Type B pancreatic cell (in vitro differentiated cells): ENCODE measurements around the gene GTF3C1. TPM values are rescaled to one million over a fixed set of nuclear protein-coding genes. Genes with fewer than 3 reads are reported as not detected.

Experiments
- DNase-seq: peaks from one replicate; pipeline ENCODE4 v3.0.0; 2021; ENCODE audit warnings: mixed read lengths; ENCODE audit not compliant: unreplicated experiment; ENCODE audit errors: extremely low spot score
- H3K27ac Mint-ChIP-seq: 2 replicates; pipeline ENCODE4 v1.8.0; 2021; ENCODE audit warnings: mild to moderate bottlenecking, mixed read lengths
- H3K27me3 Mint-ChIP-seq: 2 replicates; pipeline ENCODE4 v1.8.0; 2021; ENCODE audit warnings: mixed read lengths
- H3K36me3 Mint-ChIP-seq: 2 replicates; pipeline ENCODE4 v1.8.0; 2021; ENCODE audit warnings: mixed read lengths
- H3K4me1 Mint-ChIP-seq: one replicate; pipeline ENCODE4 v1.8.0; 2021; ENCODE audit warnings: mixed read lengths; ENCODE audit not compliant: unreplicated experiment
- H3K4me3 Mint-ChIP-seq: 2 replicates; pipeline ENCODE4 v1.8.0; 2021; ENCODE audit warnings: mild to moderate bottlenecking, mixed read lengths
- H3K9me3 Mint-ChIP-seq: 2 replicates; pipeline ENCODE4 v1.8.0; 2021; ENCODE audit warnings: mixed read lengths
- total RNA-seq: library from RNA; stranded (reverse); gene quantifications from 2 replicates; pipeline ENCODE4 v1.2.1, GENCODE V29; 2021; ENCODE audit warnings: low replicate concordance
- TF ChIP-seq, protein P1 (sequence below): fragments of 200-600 bp; sonication (generic); conservative IDR thresholded peaks from 2 replicates; pipeline ENCODE4 v1.5.0; 2021; ENCODE audit warnings: antibody characterized with exemption, mild to moderate bottlenecking

The GTF3C1 gene
- total RNA-seq, 1 donor from 2014 or later: 94.5 TPM

DNA sequence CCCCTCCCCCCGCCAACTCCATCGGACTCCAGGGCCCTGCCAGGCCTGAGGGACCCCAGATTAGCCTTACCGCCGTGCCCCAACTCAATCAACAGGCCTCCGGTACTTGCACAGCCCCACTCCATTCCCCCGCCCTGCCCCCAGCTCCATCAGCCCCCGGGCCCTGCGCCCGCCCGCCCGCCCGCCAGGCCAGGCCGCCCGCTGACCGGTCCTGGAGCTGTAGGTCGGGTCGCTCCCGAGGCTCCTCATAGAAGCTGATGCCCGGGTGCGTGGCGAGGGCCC, 308 bp downstream of the GTF3C1 start:
- H3K36me3 Mint-ChIP-seq: peaks cover 14% of the 10 kb centered on the region

GRCh38 chr16:27547851-27548250, 1.9 kb downstream of the GTF3C1 start:
- H3K27me3 Mint-ChIP-seq: no peaks in the 10 kb centered on the region
- TF ChIP-seq, protein P1, sequence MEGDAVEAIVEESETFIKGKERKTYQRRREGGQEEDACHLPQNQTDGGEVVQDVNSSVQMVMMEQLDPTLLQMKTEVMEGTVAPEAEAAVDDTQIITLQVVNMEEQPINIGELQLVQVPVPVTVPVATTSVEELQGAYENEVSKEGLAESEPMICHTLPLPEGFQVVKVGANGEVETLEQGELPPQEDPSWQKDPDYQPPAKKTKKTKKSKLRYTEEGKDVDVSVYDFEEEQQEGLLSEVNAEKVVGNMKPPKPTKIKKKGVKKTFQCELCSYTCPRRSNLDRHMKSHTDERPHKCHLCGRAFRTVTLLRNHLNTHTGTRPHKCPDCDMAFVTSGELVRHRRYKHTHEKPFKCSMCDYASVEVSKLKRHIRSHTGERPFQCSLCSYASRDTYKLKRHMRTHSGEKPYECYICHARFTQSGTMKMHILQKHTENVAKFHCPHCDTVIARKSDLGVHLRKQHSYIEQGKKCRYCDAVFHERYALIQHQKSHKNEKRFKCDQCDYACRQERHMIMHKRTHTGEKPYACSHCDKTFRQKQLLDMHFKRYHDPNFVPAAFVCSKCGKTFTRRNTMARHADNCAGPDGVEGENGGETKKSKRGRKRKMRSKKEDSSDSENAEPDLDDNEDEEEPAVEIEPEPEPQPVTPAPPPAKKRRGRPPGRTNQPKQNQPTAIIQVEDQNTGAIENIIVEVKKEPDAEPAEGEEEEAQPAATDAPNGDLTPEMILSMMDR: no peak
- H3K4me1 Mint-ChIP-seq: peaks cover 26% of the 10 kb centered on the region
- peaks cover 21% of the 10 kb centered on the region for H3K36me3 Mint-ChIP-seq
- no peak for DNase-seq
- no peak overlapping the region for H3K27ac Mint-ChIP-seq
- no peaks in the 10 kb centered on the region for H3K9me3 Mint-ChIP-seq
- H3K4me3 Mint-ChIP-seq: peak overlapping the region; percentile 99

More for the DNA sequence above, 308 bp downstream of the GTF3C1 start:
- no peak for DNase-seq
- H3K4me1 Mint-ChIP-seq: peaks cover 26% of the 10 kb centered on the region
- TF ChIP-seq, protein P1: no peak
- no peaks in the 10 kb centered on the region for H3K27me3 Mint-ChIP-seq
- no peaks in the 10 kb centered on the region for H3K9me3 Mint-ChIP-seq
- H3K4me3 Mint-ChIP-seq: peak overlapping the region; percentile 99
- H3K27ac Mint-ChIP-seq: peak overlapping the region; percentile 100

DNA sequence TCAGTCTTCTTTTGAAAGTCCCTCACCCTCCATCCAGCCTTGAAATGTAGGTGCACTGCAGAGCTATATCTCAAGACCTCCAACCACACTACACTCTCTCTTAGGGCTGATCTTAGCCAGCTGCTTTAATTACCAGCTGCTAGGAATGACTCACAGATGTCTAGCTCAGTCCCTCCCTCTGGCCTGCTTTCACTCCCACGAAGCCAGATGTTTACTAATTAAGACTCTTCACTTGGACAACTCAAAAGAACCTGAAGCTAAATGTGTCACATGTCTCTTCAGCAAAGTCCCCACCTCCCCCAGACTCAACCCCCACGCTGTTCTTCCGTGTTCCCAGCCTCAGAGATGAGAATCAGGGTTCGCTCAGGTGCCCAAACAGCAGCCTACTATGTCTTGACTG, 2.6 kb downstream of the GTF3C1 start:
- Mint-ChIP-seq H3K4me3 (peak overlapping the region; percentile 80), H3K27ac (peak overlapping the region; percentile 87), H3K9me3 (no peaks in the 10 kb centered on the region), H3K36me3 (peaks cover 21% of the 10 kb centered on the region), H3K27me3 (no peaks in the 10 kb centered on the region), H3K4me1 (peaks cover 26% of the 10 kb centered on the region)
- DNase-seq: no peak
- TF ChIP-seq, protein P1: no peak

DNA sequence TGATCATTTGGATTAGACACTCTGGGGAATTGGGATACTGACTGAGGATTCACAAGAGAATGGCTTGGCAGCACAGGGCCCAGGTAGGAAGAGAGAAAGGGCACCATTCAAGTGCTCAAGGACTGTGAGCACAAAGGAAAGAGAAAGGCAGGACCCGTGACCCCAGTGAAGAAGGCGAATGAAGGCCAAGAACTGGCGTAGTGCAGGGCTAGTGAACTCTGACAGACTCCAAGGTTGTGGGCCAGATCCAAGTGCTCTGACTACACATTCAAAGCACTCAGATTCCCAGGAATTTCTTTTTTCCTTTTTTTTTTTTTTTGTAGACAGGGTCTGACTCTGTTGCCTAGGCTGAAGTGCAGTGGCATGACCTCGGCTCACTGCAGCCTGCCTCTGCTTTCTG, 5.0 kb downstream of the GTF3C1 start:
- Mint-ChIP-seq H3K9me3 (no peaks in the 10 kb centered on the region), H3K36me3 (peaks cover 37% of the 10 kb centered on the region), H3K4me3 (no peak overlapping the region), H3K27ac (no peak overlapping the region), H3K27me3 (no peaks in the 10 kb centered on the region), H3K4me1 (peaks cover 14% of the 10 kb centered on the region)
- TF ChIP-seq, protein P1: no peak
- DNase-seq: no peak

DNA sequence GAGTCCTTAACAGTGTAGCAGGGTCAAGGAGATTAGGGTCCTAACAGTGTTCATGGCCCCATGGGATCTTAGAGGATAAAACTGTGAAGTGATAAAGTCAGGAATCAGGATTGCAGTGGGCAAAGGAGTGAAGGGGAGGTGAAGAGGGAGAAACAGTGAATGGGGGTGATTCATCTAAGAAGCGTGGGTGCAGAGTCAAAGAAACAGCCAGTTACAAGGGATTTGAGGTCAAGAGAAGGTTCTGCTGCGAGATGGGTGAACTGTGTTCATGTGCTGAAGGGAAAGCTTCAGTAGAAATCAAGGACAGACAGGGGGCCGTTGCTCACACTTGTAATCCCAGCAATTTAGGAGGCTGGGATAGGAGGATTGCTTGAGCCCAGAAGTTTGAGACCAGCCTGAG, 5.9 kb downstream of the GTF3C1 start:
- no peaks in the 10 kb centered on the region for H3K9me3 Mint-ChIP-seq
- no peaks in the 10 kb centered on the region for H3K27me3 Mint-ChIP-seq
- no peak for DNase-seq
- TF ChIP-seq, protein P1: no peak
- H3K36me3 Mint-ChIP-seq: peaks cover 42% of the 10 kb centered on the region
- H3K4me3 Mint-ChIP-seq: no peak overlapping the region
- peaks cover 9% of the 10 kb centered on the region for H3K4me1 Mint-ChIP-seq
- no peak overlapping the region for H3K27ac Mint-ChIP-seq

GRCh38 chr16:27539636-27540035, 10.1 kb downstream of the GTF3C1 start:
- Mint-ChIP-seq H3K9me3 (no peaks in the 10 kb centered on the region), H3K4me3 (no peak overlapping the region), H3K4me1 (no peaks in the 10 kb centered on the region), H3K36me3 (peaks cover 41% of the 10 kb centered on the region), H3K27me3 (no peaks in the 10 kb centered on the region), H3K27ac (no peak overlapping the region)
- DNase-seq: no peak
- TF ChIP-seq, protein P1: no peak
